ENCODE data around the gene NADK. TPM values are rescaled to one million over a fixed set of nuclear protein-coding genes. Genes with fewer than 3 reads are reported as not detected.
A peak's percentile ranks its signal among the peaks of the same experiment; 100 is the strongest.

NADK gene
- 10 to 100 TPM; 60.0 to 63.5 TPM for total RNA-seq
- long read RNA-seq, donor 1, transcript NADK-201 (12 exons, 3,235 nt) = major isoform, 26 of 38 reads
- long read RNA-seq, donor 1, partial matches to known transcripts = 5 of 38 reads
- long read RNA-seq, donor 1, other reads (novel, unspliced or antisense) = 7 of 38 reads
- long read RNA-seq, donor 2, partial matches to known transcripts = 20 of 32 reads
- long read RNA-seq, donor 2, other reads (novel, unspliced or antisense) = 10 of 32 reads

- DNase-seq (ENCODE audit: low spot score) = peak; percentile 89
- intact Hi-C loops (cut with DNase I) = no loop called here
These were observed at the start of gene NADK for GRCh38 chr1:1777950-1778662. Gene NADK (minus strand): TSS chr1:1778470. CDS start chr1:1765406, 13,064 bp downstream.

DNA sequence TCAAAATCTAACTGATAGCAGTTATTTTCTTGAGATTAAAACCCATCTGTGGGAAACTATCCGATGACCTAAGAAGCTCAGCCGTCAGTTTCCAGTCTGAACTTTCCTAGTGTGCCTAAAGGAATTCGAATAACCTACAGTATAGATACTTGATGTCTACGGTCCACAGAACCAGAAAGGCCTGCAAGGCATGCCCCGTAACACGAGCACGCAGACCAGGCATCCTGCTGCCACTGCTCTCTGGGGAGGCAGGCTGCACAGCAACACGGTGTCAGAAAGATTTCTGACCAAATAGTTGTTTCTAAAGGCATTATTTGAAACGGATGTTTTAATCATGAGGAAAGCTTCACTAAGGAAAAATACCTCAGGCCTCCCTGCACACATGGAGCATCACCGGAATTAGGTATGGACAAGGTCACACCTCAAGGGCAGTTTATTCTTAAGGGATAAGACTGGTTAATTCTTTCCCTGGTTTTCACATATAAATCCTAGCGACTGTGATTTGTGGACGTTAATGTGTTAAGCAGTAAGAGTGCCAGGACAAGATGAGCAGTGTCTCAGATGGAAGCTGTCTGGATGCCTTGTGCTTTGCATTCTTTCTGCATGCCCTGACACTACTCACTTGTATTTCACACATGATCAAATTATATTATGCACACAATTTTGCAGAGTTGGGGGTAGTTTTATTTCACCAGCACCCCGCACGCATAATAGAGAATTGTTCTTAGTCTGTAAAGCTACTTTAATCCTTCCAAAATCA lies 49.0 kb upstream of the NADK start:
- DNase-seq (ENCODE audit: low spot score) = no peak
- intact Hi-C loops (cut with DNase I) = no loop called here

GRCh38 chr1:1826356-1827088 lies 48.3 kb upstream of the NADK start:
- intact Hi-C loops (cut with DNase I) = no loop called here
- DNase-seq (ENCODE audit: low spot score) = no peak

- intact Hi-C loops (cut with DNase I) = no loop called here
- DNase-seq (ENCODE audit: low spot score) = no peak
These were observed 46.9 kb upstream of the NADK start for GRCh38 chr1:1825217-1825616.

- no peak for DNase-seq (ENCODE audit: low spot score)
- intact Hi-C loops (cut with DNase I) = loop anchor here in 1 of 2 donors (10.0 kb wide), 1 partner anchor 825 kb away; no protein-coding TSS in a partner anchor
These were observed 41.5 kb upstream of the NADK start for GRCh38 chr1:1819762-1820161.

- intact Hi-C loops (cut with DNase I) = loop anchor here in 1 of 2 donors (10.0 kb wide), 1 partner anchor 828 kb away; no protein-coding TSS in a partner anchor
- DNase-seq (ENCODE audit: low spot score) = no peak
These were observed 39.0 kb upstream of the NADK start for GRCh38 chr1:1817221-1817620.

DNA sequence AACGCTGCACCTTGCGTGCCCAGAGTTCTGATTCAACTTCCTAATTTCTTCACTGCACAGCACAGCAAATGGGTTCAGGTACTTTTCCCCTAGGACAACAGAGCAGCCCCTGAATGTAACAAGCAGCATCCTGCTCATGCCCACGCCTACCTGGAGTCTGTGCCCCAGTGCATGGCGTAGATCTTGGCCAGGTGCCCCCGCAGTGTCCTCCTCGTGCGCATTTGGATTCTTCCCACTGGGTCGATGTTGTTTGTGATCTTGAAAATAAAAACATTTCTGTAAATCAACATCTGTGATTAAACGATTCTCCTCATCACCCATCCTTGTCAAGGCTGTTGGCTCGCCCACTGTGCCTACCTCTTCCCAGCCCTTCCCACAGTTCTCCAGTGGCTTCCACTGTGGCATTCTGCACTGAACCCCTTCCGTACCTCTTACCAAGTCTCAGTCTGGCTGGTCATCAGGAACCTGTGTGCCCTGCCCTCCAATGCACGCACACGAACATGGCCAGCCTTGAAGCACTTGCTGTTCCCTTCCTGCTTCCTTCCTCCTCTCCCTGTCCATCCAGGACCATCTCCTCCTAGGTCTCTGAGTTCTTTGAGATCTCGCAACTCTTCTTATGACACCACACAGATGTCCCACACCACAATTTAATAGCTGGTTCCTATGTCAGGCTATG lies 37.5 kb upstream of the NADK start:
- DNase-seq (ENCODE audit: low spot score) = no peak
- intact Hi-C loops (cut with DNase I) = loop anchor here in 1 of 2 donors (10.0 kb wide), 1 partner anchor 829 kb away; no protein-coding TSS in a partner anchor

DNA sequence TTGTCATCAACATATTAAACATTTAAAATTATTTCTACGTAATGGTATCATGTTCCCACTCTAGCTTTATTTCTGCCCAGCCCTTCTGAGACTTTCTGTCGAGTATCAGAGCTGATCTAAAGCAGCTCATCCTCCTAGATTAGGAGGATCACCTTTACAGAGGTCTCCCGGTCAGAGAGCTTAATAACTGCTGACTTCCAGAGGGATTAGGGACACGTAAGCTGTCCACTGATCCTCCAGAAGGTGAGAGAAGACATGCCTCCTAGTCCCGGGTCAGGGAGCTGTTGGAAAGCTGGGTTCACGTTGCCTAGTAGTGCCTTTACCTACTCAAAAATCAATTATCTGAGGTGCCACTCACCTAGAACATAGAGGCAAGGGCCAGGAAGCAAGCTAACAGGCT lies 31.2 kb upstream of the NADK start:
- intact Hi-C loops (cut with DNase I) = no loop called here
- DNase-seq (ENCODE audit: low spot score) = no peak

DNA sequence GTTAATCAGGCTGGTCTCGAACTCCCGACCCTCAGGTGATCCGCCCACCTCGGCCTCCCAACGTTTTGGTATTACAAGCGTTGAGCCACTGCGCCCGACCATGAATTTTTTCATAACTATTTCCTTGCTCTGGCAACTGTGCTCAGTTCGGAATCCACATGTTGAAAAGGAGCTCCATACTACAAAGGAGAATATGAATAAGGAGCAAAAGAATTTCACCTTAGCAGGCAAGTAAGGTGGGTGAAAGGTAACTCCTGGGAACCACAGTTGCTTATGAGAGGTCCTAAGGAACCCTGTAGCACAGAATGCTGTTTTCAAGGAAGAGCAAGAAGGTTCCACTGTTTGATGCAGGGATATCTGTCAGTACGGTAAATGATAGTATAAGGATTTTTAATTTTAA lies 29.9 kb upstream of the NADK start:
- no peak for DNase-seq (ENCODE audit: low spot score)
- intact Hi-C loops (cut with DNase I) = no loop called here

GRCh38 chr1:1806890-1807289 lies 28.6 kb upstream of the NADK start:
- no peak for DNase-seq (ENCODE audit: low spot score)
- intact Hi-C loops (cut with DNase I) = no loop called here

- intact Hi-C loops (cut with DNase I) = no loop called here
- DNase-seq (ENCODE audit: low spot score) = no peak
These were observed 26.0 kb upstream of the NADK start for GRCh38 chr1:1804301-1804700.

- intact Hi-C loops (cut with DNase I) = no loop called here
- no peak for DNase-seq (ENCODE audit: low spot score)
These were observed 24.6 kb upstream of the NADK start for GRCh38 chr1:1802871-1803270.

- DNase-seq (ENCODE audit: low spot score) = no peak
- intact Hi-C loops (cut with DNase I) = loop anchor here in 1 of 2 donors (5.0 kb wide), 1 partner anchor 73 kb away; no protein-coding TSS in a partner anchor
These were observed 21.4 kb upstream of the NADK start for GRCh38 chr1:1799716-1800115.

GRCh38 chr1:1797731-1798341 lies 19.6 kb upstream of the NADK start:
- intact Hi-C loops (cut with DNase I) = loop anchor here in 1 of 2 donors (5.0 kb wide), 1 partner anchor 74 kb away; no protein-coding TSS in a partner anchor
- no peak for DNase-seq (ENCODE audit: low spot score)

GRCh38 chr1:1796466-1796865 lies 18.2 kb upstream of the NADK start:
- DNase-seq (ENCODE audit: low spot score) = no peak
- intact Hi-C loops (cut with DNase I) = loop anchor here in 1 of 2 donors (5.0 kb wide), 1 partner anchor 76 kb away; no protein-coding TSS in a partner anchor

DNA sequence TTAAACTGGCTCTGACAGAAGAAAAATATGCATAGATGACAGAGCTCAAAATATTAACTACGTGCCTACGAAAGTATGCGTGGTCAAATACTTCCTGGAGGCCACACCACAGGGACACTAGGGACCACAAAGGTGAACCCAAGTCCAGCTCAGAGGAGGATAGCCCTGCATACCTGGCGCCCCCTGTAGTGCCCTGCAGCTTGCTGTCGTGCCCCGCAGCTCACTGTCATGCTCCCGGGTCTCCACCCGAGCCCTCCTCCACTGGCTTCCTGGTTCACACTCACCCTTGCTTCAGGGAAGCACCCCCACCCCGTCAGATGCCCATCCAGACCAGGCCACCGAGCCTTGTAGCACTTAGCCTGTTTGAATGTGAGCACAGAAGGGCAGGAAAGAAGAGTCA lies 16.7 kb upstream of the NADK start:
- intact Hi-C loops (cut with DNase I) = loop anchor here in 1 of 2 donors (5.0 kb wide), 1 partner anchor 77 kb away; no protein-coding TSS in a partner anchor
- no peak for DNase-seq (ENCODE audit: low spot score)

DNA sequence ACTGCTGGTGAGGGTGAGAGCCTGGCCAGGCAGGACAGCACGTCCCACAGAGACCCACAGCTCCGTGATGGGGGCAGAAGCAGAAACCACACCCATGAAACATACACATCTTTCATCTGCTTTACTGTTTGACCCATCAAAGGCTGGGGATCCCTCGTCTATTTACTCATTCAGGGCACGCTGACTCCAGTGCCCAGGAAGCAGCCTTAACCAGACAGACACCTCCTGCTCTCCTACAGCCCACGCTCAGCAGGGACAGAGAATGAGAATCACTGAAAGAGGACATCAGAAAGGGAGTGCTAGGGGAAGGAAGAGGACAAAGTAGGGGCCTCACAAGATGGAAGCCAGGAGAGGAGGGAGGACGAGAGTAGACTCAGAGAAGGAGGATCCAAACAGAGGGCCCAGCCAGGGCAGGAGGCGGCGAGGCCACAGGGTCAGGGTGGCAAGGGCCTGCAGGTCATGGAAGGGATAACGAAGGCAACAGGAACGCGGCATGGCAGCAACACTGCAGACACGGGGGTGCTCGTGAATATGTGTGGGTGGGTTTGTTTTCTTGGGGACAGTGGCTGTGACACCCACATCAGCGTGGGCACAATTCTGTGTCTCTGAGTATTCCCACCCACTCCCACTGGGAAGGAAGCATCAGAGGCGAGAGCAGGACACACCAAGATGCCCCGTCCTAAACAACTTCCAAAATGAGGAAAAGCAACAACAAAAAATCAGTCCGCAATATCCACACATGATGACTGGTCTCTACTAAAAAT lies 15.4 kb upstream of the NADK start:
- no peak for DNase-seq (ENCODE audit: low spot score)
- intact Hi-C loops (cut with DNase I) = no loop called here

All from posterior vena cava (tissue), 2 donors.